ENCODE results near the gene TMEM117.

The TMEM117 gene

DNA sequence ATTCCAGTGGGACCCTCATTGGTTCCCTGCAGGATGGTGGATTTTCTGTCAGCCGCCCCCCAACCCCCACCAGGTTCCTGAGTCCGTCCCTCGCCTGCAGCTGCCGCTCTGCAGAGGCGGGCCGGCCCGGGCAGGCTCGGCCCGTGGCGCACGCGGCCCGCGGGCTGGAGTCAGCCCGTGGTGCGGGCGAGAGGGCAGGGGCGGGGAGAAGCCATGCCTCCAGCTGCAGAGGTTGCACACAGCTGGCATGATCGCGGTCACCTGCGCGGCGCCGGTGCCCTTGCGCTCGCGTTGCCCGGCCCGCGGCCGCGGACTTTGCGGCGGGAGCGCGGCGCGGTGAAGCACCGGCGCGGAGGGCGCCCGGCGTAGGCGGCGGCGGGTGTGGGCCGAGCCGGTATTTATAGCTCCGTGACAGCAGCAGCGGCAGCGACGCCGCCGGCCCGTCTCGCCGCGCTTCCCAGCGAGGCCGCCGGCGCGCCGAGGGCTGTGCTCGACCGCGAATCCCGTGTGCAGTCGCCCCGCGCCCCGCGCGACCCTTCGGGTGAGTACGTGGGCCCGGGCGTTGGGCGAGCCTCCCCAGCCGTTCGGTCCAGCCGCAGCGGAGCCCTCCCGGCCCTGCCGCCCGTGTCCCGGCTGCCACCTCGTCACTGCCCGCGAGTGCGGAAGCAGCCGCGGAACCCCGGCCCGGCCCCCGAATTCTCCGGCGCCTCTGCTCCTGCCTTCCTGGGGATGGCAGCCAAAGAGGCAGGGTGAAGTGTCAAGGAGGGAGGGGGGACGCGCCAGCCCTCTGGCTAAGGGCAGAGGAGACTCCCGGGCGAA is at the start of gene TMEM117:
TSS of gene TMEM117 (plus strand) at position 426 of the 819 bp plus-strand sequence.
- DNase-seq (ENCODE audit: low read depth), result peak; percentile 18

DNA sequence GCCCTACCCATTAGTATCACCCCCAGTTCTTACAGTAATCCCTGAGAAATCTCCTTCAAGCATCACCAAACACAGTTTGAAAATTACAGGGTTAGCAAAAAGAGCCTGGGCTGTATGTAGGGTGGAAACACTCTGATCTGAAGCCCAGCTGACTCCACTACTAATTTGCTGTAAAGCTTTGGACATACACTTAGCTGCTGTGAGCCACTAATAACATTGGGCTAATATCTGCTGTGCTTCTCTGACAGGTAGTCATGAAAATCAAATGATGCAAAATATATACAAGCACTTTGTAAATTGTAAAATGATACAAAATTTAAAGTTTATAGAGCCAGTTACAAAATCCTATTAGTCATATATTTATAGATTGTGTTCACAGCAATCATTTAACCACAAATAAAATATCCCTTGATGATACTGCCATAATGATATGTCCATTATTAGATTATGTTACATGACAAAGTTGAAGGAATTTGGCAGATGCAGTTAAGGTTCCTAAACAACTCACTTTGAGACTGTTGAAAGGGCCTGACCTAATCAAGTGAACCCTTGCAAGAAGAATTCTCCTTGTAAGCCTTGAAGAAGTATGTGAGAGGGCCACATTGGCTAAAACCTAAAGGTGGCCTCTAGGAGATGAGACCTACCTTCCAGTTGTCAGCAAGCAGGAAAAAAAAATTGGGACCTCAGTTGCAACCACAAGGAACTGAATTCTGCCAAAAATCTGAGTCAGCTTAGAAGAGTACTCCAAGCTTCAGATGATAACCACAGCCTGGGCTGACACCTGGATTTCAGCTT is 48.8 kb upstream of the TMEM117 start:
- no peak for DNase-seq (ENCODE audit: low read depth)

DNA sequence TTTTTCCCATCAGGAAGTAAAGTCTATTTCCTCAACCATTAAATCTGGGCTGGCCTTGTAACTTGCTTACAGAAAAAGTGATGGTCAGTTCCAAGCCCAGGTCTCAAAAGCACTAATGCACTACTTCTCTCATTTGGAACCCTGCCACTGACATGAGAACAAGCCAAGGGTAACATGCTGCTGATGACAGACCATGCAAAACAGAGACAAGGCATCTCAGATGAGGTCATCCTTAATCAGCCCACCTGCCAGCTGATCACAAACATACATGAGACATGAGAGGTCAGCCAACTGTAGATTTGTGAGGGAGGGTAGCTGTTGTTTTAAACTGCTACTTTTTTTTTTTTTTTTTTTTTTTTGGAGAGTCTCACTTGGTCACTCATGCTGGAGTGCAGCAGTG is 45.9 kb upstream of the TMEM117 start:
- DNase-seq (ENCODE audit: low read depth), result no peak

DNA sequence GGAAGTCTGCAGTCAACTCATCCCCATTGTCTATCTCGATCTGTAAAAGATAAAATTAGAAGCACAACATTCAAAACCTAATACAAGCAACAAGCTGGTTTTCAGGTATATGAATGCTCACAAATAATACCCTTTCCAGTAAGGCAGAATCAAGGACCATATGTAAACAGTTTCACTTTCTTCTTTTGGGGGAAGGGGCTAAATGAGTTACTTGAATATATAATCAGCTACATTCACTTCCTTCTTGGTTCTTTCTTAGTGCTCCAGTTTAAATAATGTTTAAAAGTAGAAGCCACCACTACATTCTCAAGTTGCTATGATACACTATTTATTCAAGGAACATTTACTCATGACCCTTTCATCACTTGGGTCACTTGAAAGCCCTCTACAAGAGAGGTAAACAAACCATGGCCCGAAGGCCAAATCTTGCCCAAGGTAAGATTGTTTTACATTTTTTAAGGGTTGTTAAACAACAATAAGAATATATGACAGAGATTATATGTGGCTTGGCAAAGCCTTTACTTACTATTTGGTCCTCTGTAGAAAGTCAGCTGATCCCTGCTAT is 40.1 kb upstream of the TMEM117 start:
- no peak for DNase-seq (ENCODE audit: low read depth)

DNA sequence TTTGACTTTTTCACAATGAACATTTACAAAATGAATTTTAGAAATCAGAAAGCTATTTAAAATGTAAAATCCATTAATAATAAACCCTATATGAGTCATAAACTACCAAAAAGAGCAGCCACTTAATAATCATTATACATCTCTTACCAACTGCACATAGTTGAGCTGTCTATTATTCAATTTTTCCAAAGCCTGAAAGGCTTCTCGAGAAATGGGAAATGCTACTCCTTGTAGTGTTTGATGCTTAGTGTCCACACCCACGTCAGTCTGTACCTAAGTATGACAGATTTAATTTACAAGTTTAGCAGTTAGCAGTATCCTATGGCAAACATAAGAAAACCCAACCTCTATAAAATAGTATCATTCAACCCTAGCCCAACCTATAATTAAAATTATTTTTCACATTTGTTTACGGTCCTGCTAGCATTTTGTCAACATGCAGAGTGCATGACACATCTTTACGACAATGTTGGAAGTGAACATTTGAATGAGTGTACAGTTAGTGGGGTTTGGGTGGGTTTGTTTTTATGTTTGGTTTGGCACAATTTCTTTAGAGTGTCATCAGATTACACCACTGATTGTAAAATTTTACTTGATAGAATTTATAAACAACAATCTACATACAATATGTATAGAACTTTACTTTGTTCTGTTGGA is 38.2 kb upstream of the TMEM117 start:
- DNase-seq (ENCODE audit: low read depth), result no peak

DNA sequence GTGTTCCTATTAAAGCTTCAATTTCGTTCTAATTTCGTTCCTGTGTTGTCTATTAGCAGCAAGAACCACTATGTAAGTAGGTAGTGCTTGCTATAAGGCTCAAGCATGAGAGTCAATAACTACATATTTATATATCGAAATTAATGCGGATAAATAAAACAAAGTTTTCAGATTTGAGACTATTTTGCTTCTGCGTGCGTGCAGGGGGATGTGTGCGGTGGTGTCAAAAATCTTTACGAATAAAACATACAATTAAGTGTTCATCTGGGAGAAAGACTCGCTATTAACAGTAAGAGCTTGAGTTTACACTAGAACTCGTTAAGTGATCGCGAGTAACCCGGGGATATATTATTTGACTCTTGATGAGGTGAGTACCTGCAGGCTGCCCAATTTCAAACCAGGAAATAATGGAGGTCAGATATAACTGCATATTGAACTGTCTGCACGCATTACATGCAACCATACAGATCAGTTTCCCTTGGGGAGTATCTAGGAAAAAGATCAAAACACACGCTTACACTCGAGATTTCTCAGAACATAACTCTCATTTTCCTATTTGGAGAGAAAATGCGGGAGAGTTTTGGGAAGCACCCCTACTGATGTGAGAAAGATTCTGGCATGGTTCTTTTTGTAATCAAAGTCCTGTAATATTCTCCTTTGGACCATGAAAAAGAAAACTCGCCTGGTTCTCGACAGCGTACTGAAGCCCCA is 30.6 kb upstream of the TMEM117 start:
- no peak for DNase-seq (ENCODE audit: low read depth)

DNA sequence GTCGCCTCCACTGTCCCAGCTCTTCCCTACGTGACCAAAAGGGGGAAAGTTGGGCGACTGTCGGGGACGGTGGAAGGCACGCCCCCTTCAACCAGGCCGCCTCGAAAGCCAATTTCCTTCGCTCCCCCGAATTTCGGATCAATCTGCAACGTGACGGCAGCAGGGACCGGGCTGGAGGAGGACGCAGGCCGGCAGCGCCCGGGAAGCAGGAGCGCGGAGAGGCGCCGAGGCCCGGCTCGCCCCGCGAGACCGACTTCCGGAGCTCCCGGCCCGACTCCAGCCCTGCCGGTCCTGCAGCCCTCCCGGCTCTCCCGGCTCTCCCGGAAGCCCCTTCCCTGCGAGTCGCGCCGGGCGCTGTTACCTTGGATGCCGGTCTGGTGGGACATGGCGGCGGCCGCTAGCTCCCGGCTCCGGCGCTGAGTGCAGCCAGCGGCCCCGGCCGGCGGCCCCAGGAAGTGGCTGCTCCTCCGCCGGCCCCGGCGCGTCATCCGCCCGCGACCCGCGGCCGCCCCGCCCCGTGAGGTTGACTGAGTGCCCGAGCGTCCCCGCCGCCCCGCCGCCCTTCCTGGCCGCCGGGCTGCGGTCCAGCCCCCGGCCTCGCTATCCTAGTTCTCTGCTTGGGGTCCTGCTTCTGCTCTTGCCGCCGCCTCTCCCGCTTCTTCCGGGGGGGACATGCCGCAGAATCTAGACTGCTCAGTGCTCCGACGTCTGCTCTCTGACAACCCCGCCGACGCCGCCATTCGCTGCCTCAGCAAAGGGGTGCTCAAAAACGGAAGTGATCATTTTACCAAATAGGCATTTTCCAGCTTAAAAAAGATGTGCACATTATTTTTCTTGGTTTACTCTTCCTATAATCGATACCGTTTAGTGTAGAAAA is 29.8 kb upstream of the TMEM117 start, which contains the start of gene TWF1:
TSS of gene TWF1 (minus strand) at position 458 of the 877 bp plus-strand sequence. CDS start at position 386, 72 bp downstream.
- peak; percentile 74 for DNase-seq (ENCODE audit: low read depth)

DNA sequence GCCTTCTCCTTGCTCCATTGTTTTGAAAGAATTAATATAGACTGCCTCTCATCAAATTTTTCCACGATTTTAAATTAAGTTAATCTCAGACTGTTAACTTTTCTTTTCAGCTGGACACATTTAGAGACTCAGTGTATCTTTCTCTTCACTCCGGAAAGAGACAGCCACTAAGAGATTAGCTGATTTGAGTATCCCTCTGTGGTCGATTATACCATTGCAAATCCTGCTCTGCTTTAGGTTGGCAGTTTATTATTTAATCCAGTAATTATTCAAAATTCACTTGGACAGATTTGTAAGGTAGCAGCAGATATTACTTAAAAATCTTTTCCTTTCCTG is 29.2 kb upstream of the TMEM117 start:
- no peak for DNase-seq (ENCODE audit: low read depth)

DNA sequence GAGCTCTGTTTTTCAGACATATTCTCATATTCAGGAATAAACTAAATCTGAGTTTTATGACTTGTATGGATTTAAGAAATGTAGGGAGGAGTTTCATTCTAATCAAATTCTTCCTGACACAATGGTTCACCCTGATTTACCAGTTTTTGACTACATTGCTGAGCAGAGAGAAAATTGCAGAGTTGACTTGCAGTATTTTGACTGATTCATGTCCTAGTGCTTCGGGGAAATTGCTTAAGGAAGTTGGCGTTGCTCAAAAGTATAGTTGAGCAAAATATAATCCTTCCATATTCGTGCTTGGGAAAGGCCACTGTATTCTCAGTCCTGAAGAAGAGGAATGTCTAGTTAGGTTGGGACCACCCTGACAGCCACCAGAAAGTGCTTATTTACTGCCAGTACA is 28.5 kb upstream of the TMEM117 start:
- no peak for DNase-seq (ENCODE audit: low read depth)

DNA sequence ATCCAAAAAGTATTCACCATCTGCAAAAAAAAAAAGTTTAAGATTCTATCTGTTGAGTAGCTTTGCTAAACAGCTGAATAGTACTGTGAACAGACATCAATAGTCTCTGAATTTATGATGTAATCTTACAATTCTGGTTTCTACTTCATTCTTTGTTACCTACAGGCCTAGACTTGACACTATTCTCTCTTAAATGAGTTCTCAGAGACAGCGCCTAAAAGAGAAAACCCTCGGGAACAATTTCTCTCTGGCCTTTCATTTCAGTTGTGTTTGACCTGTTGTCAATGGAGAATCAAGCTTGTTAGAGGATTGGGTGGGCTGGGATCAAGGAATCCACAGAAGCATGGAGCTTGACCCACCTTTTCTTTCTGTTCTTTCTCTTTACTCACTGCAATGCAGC is 23.8 kb upstream of the TMEM117 start:
- no peak for DNase-seq (ENCODE audit: low read depth)

DNA sequence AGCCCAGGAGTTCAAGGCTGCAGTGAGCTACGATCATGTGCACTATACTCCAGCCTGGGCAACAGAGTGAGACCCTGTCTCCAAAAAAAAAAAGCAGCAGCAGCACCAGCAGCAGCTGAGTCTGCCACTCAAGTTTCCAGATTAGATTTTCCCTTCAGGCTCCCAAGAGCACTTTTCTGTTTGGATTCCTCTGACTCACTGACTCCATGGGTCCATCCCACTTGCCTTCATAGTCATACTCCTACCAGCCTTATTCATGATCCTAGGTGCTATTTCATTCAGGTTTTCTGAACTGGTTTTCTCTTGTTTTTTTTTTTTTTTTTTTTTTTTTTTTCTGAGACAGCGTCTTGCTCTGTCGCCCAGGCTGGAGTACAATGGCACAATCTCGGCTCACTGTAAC is 23.0 kb upstream of the TMEM117 start:
- DNase-seq (ENCODE audit: low read depth), result no peak

DNA sequence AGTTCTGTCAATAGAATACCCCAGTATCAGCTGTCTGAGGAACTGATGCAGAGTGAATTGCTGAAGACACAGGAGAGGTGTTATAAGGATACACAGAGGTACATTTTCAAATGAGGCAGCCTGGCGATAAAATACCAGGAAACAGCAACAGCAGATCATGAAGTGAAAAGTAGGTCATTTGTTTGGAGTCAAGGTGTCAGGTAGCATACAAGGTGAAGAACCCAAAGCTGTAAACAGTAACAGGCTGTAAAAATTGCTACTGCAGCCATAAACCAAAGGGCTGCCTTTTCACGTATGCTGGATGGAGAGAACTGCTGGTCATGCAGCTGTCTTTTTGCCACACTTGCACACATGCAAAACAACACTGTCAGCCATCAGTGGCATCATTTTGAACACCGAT is 20.5 kb upstream of the TMEM117 start:
- no peak for DNase-seq (ENCODE audit: low read depth)

DNA sequence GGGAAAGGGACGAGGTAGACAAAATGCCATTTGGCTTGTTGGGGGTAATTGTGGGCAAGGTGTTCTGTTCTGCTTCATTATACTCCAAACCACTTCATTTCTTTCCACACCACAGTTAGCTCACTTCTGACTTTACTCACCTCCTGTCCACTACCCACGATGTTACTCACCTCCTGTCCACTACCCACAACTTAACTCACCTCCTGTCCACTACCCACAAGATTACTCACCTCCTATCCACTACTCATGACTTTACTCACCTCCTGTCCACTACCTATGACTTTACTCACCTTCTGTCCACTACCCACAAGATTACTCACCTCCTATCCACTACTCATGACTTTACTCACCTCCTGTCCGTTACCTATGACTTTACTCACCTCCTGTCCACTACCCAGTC is 19.7 kb upstream of the TMEM117 start:
- DNase-seq (ENCODE audit: low read depth), result no peak

DNA sequence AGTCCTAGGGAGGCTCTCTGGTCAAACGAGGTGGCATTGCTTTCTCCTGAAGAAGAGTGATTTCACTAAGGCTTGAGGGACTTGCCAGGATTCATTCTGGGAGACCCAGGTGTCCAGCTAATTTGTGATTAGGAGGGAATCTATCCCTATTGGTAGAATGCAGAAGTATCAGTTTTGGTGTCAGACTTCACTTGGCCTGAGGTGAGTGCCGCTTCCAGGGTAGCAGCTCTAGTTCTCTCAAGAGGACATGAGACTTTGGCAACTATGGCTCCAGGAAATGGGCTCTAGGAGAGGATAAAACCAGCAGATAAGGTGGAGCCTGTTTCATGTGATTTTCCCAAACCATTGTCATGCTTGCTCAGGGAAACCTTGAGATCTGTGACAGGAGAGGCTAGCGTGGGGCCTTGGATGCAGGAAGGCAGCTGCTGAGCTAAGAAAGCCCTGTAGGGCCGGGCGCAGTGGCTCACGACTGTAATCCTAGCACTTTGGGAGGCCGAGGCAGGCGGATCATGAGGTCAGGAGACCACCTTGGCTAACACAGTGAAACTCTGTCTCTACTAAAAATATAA is 11.6 kb upstream of the TMEM117 start:
- no peak for DNase-seq (ENCODE audit: low read depth)

DNA sequence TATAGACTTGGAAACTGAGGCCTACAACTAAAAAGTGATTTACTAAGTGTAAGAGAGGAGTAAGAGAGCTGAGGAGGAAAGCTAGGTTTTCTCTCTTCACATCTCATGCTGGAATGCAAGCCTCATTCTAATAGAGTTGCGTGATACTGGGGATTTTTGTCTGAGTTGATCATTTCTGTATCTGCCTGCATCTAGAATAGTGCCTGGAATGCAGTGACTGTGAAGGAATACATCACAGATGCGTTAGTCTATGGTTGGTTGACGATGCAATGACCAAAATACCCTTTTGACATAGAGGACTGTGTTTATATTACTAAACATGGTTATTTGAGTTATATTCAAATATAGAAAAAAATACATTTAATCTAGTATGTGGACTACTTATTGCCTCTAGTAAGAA is 9.2 kb upstream of the TMEM117 start:
- DNase-seq (ENCODE audit: low read depth), result no peak

DNA sequence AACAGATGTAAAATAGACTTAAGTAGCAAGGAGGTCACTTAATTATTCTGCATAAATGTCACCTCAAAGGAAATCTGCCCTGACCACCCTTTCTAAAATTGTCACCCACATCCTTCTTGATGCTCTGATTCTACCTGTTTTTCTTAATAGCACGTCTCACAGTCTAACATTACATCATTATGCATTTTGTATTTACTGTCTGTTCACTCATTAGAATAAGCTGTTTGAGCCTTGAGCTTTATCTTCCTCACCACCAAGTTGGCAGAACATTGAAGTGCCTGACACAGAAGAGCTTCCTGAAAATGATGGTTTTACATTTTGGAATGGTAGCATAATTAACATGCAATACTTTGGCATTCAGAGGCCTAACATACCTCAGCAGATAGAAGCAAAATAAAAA is 8.8 kb upstream of the TMEM117 start:
- no peak for DNase-seq (ENCODE audit: low read depth)

DNA sequence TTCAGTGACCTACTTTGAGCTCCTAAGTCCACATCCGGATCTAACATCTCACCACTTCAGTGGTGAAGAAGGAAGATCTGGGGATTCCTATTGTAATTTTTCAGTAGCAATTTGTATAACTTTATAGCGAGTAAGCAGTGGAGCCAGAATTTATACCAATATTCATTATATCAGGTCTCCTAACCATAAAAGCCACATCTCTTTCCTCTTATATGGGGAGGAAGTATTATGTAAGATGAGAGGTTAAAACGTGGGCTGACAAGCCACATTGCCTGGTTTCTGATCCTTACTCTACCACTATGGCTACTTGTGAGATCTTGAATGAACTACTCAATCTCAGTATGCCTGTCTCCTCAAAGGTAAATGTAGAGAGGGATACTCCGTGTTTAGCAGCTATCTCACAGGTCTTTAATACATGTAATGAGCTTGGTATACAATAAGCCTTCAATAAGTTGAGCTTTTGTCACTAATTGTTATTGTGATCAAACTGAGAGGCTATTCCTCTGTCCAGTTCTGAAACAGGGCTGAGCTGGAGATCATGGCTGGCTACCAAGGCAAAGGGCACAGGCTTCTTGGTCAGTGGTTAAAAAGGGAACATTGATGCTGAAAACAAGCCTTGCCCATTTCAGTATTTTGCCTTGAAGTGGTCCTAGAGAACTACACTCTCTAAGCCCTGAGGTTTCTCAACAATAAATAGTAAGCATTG is 3.3 kb upstream of the TMEM117 start:
- DNase-seq (ENCODE audit: low read depth), result no peak

DNA sequence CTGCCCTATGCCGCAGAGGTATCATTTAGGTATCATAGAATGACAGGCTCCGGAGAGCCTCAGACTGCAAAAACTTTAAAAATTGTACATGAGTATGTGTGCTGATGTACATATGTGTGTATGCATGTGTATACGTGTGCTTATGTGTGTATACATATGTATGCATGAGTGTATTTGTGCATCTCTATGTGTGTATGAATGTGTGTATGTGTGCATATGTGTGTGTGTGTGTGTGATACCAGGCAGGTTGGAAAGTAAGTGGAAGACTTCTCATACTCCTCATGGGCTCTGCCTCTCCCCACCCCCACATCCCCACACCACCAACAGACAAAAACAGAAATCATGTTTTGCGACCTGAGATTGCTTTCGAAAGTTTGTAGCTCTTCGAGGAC is 621 bp upstream of the TMEM117 start:
- no peak for DNase-seq (ENCODE audit: low read depth)

DNA sequence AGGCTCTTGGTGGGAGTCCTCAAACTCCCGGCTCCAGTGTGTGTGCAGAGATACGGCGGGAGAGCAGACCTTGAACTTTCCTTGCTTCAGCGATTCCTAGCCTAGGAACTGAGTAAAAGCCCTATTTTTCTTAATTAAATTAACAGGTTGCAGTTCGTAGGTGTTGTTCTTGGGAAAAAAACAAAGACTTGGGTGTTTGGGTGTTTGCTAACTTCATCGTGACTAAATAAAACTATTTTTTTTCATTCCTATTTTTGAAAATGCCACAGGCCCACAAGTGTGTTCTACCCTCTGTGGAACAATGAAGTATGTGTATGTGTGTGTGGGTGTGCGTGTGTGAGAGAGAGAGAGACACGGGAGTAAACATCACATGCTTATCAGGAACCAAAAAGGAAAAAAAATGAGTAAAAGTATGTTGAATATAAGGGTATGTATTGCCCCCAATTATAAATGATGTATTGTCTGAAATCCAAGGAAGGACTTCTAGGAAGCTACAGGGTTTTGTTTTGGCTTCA is 651 bp downstream of the TMEM117 start:
- DNase-seq (ENCODE audit: low read depth), result no peak

DNA sequence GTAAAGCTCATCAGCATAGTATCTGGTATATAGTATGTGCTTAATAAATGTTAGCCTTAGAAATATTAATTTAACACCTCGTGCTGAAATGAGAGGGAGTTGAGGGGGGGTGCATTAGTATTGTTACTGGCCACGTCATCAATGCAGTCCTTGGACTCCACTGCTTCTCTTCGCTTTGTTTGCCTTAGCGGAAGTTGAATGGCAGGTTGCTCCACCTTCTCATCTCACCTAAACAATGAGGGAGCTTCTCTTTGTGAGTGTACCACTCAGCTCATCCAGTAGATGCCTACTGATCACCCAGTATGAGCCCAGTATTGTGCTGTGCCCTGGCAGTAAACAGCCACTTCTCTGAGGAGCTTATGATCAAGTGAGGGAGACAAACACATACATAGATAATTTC is 4.5 kb downstream of the TMEM117 start:
- no peak for DNase-seq (ENCODE audit: low read depth)

Measured in stimulated activated CD4-positive, alpha-beta T cell treated with anti-CD3 and anti-CD28 coated beads, Interleukin-2, amount 100 ng/mL, for 4 hours (primary cell).